ENCODE results near the gene ARHGAP6. TPM values are rescaled to one million over a fixed set of nuclear protein-coding genes. Genes with fewer than 3 reads are reported as not detected.

Gene ARHGAP6
- total and polyA plus RNA-seq, 2 experiments from 2014 or later, result 0.26 to 0.59 TPM

DNA sequence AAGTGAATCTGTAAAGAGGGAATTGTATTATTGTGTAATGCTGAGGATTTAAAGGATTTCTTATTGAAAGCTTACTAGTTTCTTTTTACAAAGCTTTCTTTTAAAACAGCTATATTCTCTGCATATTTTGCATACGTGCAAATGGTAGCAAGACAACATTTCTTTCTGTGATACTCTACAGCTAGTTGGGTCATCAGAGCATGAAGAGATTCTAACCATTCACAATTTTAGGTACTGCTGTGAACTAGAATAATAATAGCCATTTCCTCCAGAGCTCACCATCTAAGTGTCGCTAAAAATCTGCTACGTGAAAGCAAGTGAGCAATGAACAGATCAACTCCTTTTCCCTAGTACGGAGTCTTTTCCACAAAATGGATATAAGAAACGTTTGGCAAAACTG lies 37.3 kb downstream of the ARHGAP6 start:
- H3K36me3 ChIP-seq (ENCODE audit: insufficient read depth), result no peaks in the 10 kb centered on the region
- H3K4me3 ChIP-seq, result no peak overlapping the region
- H3K4me1 ChIP-seq (ENCODE audit: insufficient read depth), result no peaks in the 10 kb centered on the region
- no peak for TF ChIP-seq JUNB (IDR thresholded peaks at IDR 0.05; ENCODE audit: unreplicated experiment)
- H2AFZ ChIP-seq, result no peak overlapping the region
- H3K9me3 Mint-ChIP-seq, result peaks cover 2% of the 10 kb centered on the region; the same call in 1 of the 3 replicates
- no peaks in the 10 kb centered on the region for H3F3A ChIP-seq (replicated peaks; ENCODE audit: low read depth)
- H3K9me2 ChIP-seq (ENCODE audit: insufficient read depth), result no peaks in the 10 kb centered on the region
- H3K4me2 ChIP-seq, result no peak overlapping the region
- H3K27me3 Mint-ChIP-seq (ENCODE audit: insufficient read depth, low read depth, poor library complexity), result peaks cover under 1% of the 10 kb centered on the region
- no peaks in the 10 kb centered on the region for H4K20me1 ChIP-seq (replicated peaks; ENCODE audit: insufficient read depth)
- H3K27ac ChIP-seq (ENCODE audit: low read depth), result no peak overlapping the region
- no peaks in the 10 kb centered on the region for H3K27me3 ChIP-seq (ENCODE audit: insufficient read depth)
- H3K27ac Mint-ChIP-seq, result no peak overlapping the region
- H3K36me3 Mint-ChIP-seq (ENCODE audit: low read depth), result no peaks in the 10 kb centered on the region
- no peaks in the 10 kb centered on the region for H3K79me2 ChIP-seq (replicated peaks; ENCODE audit: insufficient read depth)
- peaks cover 4% of the 10 kb centered on the region; the same call in 2 of the 3 replicates for H3K4me1 Mint-ChIP-seq
- DNase-seq (ENCODE audit: low spot score) (no peak), ATAC-seq (no peak)
- no peak overlapping the region for H3K4me3 Mint-ChIP-seq

DNA sequence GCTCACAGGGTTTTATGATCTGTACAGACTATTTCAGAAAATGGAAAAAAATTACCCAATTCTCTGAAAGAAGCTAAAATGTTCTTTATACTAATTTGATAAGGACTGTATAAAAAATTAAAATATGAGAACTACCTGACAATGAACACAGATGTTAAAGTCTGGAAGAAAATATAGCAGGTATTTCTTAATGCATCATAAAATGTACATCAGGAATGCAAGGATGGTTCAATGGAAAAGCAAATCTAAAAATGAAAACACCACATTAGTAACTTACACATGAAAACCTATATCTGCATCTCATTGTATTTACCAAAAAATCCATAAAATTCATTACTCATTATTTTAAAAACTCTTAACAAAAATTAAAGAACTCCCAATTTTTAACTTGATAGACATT lies 39.4 kb downstream of the ARHGAP6 start:
- no peak overlapping the region for H3K4me2 ChIP-seq
- H3K4me3 ChIP-seq, result no peak overlapping the region
- no peaks in the 10 kb centered on the region for H3K27me3 Mint-ChIP-seq (ENCODE audit: insufficient read depth, low read depth, poor library complexity)
- H3K36me3 ChIP-seq (ENCODE audit: insufficient read depth), result no peaks in the 10 kb centered on the region
- H3K9me3 Mint-ChIP-seq, result peaks cover 2% of the 10 kb centered on the region; the same call in 1 of the 3 replicates
- no peak for ATAC-seq
- H3K27me3 ChIP-seq (ENCODE audit: insufficient read depth), result no peaks in the 10 kb centered on the region
- no peaks in the 10 kb centered on the region for H3K9me2 ChIP-seq (ENCODE audit: insufficient read depth)
- no peak overlapping the region for H2AFZ ChIP-seq
- DNase-seq (ENCODE audit: low spot score), result no peak
- no peaks in the 10 kb centered on the region for H3K36me3 Mint-ChIP-seq (ENCODE audit: low read depth)
- H3K4me1 Mint-ChIP-seq, result peaks cover 4% of the 10 kb centered on the region; the same call in 2 of the 3 replicates
- no peak overlapping the region for H3K4me3 Mint-ChIP-seq
- H3K27ac Mint-ChIP-seq, result no peak overlapping the region
- H4K20me1 ChIP-seq (replicated peaks; ENCODE audit: insufficient read depth), result no peaks in the 10 kb centered on the region
- H3F3A ChIP-seq (replicated peaks; ENCODE audit: low read depth), result no peaks in the 10 kb centered on the region
- H3K27ac ChIP-seq (ENCODE audit: low read depth), result no peak overlapping the region
- no peaks in the 10 kb centered on the region for H3K79me2 ChIP-seq (replicated peaks; ENCODE audit: insufficient read depth)
- no peaks in the 10 kb centered on the region for H3K4me1 ChIP-seq (ENCODE audit: insufficient read depth)
- TF ChIP-seq STAT1 (IDR thresholded peaks at IDR 0.05; ENCODE audit: unreplicated experiment), result no peak
- TF ChIP-seq, protein P1, sequence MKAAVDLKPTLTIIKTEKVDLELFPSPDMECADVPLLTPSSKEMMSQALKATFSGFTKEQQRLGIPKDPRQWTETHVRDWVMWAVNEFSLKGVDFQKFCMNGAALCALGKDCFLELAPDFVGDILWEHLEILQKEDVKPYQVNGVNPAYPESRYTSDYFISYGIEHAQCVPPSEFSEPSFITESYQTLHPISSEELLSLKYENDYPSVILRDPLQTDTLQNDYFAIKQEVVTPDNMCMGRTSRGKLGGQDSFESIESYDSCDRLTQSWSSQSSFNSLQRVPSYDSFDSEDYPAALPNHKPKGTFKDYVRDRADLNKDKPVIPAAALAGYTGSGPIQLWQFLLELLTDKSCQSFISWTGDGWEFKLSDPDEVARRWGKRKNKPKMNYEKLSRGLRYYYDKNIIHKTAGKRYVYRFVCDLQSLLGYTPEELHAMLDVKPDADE (IDR thresholded peaks at IDR 0.05), result no peak
- TF ChIP-seq ZNF331 (CRISPR knock-in tag; IDR thresholded peaks at IDR 0.05; ENCODE audit: low read depth), result no peak
- no peak for TF ChIP-seq CREB1 (CRISPR knock-in tag; IDR thresholded peaks at IDR 0.05; ENCODE audit: low read depth)
- no peak for TF ChIP-seq POLR2AphosphoS5 (IDR thresholded peaks at IDR 0.05; ENCODE audit: low read depth)
- TF ChIP-seq, protein P2, sequence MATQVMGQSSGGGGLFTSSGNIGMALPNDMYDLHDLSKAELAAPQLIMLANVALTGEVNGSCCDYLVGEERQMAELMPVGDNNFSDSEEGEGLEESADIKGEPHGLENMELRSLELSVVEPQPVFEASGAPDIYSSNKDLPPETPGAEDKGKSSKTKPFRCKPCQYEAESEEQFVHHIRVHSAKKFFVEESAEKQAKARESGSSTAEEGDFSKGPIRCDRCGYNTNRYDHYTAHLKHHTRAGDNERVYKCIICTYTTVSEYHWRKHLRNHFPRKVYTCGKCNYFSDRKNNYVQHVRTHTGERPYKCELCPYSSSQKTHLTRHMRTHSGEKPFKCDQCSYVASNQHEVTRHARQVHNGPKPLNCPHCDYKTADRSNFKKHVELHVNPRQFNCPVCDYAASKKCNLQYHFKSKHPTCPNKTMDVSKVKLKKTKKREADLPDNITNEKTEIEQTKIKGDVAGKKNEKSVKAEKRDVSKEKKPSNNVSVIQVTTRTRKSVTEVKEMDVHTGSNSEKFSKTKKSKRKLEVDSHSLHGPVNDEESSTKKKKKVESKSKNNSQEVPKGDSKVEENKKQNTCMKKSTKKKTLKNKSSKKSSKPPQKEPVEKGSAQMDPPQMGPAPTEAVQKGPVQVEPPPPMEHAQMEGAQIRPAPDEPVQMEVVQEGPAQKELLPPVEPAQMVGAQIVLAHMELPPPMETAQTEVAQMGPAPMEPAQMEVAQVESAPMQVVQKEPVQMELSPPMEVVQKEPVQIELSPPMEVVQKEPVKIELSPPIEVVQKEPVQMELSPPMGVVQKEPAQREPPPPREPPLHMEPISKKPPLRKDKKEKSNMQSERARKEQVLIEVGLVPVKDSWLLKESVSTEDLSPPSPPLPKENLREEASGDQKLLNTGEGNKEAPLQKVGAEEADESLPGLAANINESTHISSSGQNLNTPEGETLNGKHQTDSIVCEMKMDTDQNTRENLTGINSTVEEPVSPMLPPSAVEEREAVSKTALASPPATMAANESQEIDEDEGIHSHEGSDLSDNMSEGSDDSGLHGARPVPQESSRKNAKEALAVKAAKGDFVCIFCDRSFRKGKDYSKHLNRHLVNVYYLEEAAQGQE (IDR thresholded peaks at IDR 0.05; ENCODE audit: unreplicated experiment), result no peak
- no peak for TF ChIP-seq EZH2phosphoT487 (IDR thresholded peaks at IDR 0.05; ENCODE audit: unreplicated experiment)
- no peak for TF ChIP-seq ZNF462 (CRISPR knock-in tag; IDR thresholded peaks at IDR 0.05)
- TF ChIP-seq ZNF114 (CRISPR knock-in tag; IDR thresholded peaks at IDR 0.05), result no peak
- TF ChIP-seq JUNB (IDR thresholded peaks at IDR 0.05; ENCODE audit: unreplicated experiment), result no peak
- no peak for TF ChIP-seq EZH2 (IDR thresholded peaks at IDR 0.05; ENCODE audit: low read depth, unreplicated experiment)
- no peak for TF ChIP-seq NANOG (IDR thresholded peaks at IDR 0.05; ENCODE audit: borderline replicate concordance)
